ENCODE data around the gene RBM24.

DNA sequence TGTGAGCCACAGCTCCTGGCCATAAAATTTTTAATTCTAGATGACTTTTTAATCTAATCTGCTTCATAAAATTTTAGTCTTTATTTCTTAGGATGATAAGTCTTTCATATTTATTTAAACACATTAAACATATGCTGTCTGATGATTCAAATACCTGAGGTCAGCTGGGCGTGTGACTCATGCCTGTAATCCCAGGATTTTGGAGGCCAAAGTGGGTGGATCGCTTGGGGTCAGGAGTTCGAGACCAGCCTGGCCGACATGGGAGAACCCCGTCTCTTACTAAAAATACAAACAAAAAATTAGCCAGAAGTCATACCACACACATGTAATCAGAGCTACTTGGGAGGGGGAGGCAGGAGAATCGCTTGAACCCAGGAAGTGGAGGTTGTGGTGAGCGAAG lies 53.1 kb downstream of the RBM24 start:
- TF ChIP-seq, protein P1, sequence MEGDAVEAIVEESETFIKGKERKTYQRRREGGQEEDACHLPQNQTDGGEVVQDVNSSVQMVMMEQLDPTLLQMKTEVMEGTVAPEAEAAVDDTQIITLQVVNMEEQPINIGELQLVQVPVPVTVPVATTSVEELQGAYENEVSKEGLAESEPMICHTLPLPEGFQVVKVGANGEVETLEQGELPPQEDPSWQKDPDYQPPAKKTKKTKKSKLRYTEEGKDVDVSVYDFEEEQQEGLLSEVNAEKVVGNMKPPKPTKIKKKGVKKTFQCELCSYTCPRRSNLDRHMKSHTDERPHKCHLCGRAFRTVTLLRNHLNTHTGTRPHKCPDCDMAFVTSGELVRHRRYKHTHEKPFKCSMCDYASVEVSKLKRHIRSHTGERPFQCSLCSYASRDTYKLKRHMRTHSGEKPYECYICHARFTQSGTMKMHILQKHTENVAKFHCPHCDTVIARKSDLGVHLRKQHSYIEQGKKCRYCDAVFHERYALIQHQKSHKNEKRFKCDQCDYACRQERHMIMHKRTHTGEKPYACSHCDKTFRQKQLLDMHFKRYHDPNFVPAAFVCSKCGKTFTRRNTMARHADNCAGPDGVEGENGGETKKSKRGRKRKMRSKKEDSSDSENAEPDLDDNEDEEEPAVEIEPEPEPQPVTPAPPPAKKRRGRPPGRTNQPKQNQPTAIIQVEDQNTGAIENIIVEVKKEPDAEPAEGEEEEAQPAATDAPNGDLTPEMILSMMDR (IDR thresholded peaks at IDR 0.05) = no peak
- TF ChIP-seq EZH2 (IDR thresholded peaks at IDR 0.05) (no peak), EZH2phosphoT487 (IDR thresholded peaks at IDR 0.05) (no peak)
